ENCODE data around the gene HLA-DPB1.

DNA sequence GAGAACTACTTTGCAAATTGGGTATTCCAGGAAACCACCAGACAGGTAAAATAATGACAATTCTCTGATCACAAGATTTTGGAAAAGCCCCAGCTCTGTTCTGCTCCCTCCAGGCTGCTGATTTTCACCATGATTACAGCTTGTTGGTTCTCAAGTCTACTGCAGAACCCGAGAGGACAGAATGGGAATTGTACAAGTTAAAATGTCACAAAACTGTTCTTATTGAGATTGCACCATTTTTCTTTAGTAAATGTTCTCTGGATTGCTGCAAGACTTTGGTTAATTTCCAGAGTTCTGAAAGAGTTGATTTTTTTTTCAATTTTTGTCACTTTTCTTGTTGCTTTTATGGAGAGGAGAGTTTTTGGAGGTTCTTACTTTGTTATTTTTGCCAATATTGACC, 39.3 kb upstream of the HLA-DPB1 start:
- TF ChIP-seq, protein P1, sequence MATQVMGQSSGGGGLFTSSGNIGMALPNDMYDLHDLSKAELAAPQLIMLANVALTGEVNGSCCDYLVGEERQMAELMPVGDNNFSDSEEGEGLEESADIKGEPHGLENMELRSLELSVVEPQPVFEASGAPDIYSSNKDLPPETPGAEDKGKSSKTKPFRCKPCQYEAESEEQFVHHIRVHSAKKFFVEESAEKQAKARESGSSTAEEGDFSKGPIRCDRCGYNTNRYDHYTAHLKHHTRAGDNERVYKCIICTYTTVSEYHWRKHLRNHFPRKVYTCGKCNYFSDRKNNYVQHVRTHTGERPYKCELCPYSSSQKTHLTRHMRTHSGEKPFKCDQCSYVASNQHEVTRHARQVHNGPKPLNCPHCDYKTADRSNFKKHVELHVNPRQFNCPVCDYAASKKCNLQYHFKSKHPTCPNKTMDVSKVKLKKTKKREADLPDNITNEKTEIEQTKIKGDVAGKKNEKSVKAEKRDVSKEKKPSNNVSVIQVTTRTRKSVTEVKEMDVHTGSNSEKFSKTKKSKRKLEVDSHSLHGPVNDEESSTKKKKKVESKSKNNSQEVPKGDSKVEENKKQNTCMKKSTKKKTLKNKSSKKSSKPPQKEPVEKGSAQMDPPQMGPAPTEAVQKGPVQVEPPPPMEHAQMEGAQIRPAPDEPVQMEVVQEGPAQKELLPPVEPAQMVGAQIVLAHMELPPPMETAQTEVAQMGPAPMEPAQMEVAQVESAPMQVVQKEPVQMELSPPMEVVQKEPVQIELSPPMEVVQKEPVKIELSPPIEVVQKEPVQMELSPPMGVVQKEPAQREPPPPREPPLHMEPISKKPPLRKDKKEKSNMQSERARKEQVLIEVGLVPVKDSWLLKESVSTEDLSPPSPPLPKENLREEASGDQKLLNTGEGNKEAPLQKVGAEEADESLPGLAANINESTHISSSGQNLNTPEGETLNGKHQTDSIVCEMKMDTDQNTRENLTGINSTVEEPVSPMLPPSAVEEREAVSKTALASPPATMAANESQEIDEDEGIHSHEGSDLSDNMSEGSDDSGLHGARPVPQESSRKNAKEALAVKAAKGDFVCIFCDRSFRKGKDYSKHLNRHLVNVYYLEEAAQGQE (IDR thresholded peaks at IDR 0.05): no peak
- TF ChIP-seq RNF2 (IDR thresholded peaks at IDR 0.05; ENCODE audit: borderline replicate concordance, low read depth) (no peak), MAZ (IDR thresholded peaks at IDR 0.05; ENCODE audit: borderline replicate concordance, low read depth, low read length) (no peak), JUN (IDR thresholded peaks at IDR 0.05) (no peak), POLR2A (IDR thresholded peaks at IDR 0.05; ENCODE audit: low read length) (no peak), CHD4 (IDR thresholded peaks at IDR 0.05; ENCODE audit: borderline replicate concordance) (no peak), BCL3 (IDR thresholded peaks at IDR 0.05) (no peak)
- TF ChIP-seq, protein P2, sequence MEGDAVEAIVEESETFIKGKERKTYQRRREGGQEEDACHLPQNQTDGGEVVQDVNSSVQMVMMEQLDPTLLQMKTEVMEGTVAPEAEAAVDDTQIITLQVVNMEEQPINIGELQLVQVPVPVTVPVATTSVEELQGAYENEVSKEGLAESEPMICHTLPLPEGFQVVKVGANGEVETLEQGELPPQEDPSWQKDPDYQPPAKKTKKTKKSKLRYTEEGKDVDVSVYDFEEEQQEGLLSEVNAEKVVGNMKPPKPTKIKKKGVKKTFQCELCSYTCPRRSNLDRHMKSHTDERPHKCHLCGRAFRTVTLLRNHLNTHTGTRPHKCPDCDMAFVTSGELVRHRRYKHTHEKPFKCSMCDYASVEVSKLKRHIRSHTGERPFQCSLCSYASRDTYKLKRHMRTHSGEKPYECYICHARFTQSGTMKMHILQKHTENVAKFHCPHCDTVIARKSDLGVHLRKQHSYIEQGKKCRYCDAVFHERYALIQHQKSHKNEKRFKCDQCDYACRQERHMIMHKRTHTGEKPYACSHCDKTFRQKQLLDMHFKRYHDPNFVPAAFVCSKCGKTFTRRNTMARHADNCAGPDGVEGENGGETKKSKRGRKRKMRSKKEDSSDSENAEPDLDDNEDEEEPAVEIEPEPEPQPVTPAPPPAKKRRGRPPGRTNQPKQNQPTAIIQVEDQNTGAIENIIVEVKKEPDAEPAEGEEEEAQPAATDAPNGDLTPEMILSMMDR (IDR thresholded peaks at IDR 0.05): no peak
- TF ChIP-seq, protein P3, sequence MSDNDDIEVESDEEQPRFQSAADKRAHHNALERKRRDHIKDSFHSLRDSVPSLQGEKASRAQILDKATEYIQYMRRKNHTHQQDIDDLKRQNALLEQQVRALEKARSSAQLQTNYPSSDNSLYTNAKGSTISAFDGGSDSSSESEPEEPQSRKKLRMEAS (IDR thresholded peaks at IDR 0.05): no peak

All from A549 (cell line).